Activated T-helper 17 cell treated with anti-CD3 and anti-CD28 coated beads, Interleukin-2, amount 50 U/mL, for 72 hours (primary cell): Measurements from ENCODE around the gene PDXDC1. TPM values are rescaled to one million over a fixed set of nuclear protein-coding genes. Genes with fewer than 3 reads are reported as not detected.
"Not testable (repeated sequence)": the region's sequence is repeated elsewhere in the genome, so short reads cannot be mapped to it uniquely, and the experiment has no call there.

Experiments
- ATAC-seq: fragments of 150-1000 bp; cut with Tn5 transposase; replicated peaks from 2 replicates; pipeline ENCODE4 v1.10.0; 2021; ENCODE audit warnings: mild to moderate bottlenecking, moderate library complexity
- H3K27ac Mint-ChIP-seq: one replicate; pipeline ENCODE4 v1.8.0; 2022; ENCODE audit warnings: mixed read lengths
- H3K27me3 Mint-ChIP-seq: one replicate; pipeline ENCODE4 v1.8.0; 2022; ENCODE audit warnings: mixed read lengths
- H3K36me3 Mint-ChIP-seq: one replicate; pipeline ENCODE4 v1.8.0; 2022; ENCODE audit warnings: low read depth, mild to moderate bottlenecking, mixed read lengths
- H3K4me1 Mint-ChIP-seq: one replicate; pipeline ENCODE4 v1.8.0; 2022; ENCODE audit warnings: mixed read lengths
- H3K4me3 Mint-ChIP-seq: one replicate; pipeline ENCODE4 v1.8.0; 2022; ENCODE audit warnings: mild to moderate bottlenecking, mixed read lengths
- H3K9me3 Mint-ChIP-seq: one replicate; pipeline ENCODE4 v1.8.0; 2022; ENCODE audit warnings: mixed read lengths
- total RNA-seq, 2 donors: library from RNA; stranded (reverse); gene quantifications; one replicate each; pipeline ENCODE4 v1.2.3, GENCODE V29; 2022

Gene PDXDC1
- total RNA-seq, 2 donors from 2014 or later, result 49.8 to 60.8 TPM

DNA sequence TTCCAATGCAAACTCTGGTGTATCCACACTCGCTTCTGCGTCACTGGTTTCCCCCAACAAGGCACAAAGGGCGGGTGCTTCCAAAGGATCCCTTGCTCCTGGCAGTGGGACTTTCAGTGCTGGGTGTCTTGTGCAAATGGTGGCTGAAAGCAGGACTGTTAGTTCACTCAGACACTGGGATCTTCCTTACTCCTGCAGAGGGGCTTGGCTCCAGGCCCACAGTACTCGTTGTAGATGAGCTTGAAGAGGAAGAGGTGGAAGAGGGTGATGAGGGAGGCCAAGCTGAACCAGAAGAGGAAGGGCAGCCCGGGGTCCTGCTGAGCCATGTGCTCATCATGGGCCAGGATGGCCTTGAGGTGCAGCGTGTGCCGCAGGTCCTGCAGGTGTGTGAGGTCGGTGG is 13.3 kb downstream of the PDXDC1 start:
- not testable (repeated sequence) for H3K4me3 Mint-ChIP-seq, H3K27ac Mint-ChIP-seq, H3K9me3 Mint-ChIP-seq, H3K27me3 Mint-ChIP-seq, ATAC-seq, H3K4me1 Mint-ChIP-seq
- peaks cover 60% of the 10 kb centered on the region for H3K36me3 Mint-ChIP-seq

DNA sequence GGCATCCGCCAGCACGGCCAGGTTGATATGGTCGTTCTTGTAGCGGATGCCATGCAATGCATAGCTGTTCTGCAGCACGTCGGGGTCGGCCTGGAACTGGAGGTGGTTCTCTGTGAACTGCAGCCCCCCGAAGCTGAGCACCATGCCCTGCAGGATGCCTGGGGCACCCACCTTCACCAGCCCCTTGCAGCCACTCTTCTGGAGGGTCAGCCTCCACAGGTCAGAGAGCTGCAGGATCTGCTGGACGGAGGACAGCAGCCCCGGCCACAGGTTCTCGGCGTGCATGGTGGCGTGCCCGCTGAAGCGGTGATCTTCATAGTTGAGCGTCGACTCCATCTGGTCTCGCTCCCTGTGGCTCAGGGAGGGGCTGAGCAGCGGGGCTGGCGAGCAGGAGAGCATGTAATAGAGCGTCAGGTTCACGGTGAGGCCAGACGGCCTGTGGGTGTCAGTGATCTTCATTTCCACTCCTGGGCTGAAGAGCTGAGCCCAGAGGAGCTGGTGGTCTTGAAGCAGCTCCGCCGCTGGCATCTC is 13.9 kb downstream of the PDXDC1 start:
- H3K27ac Mint-ChIP-seq, H3K27me3 Mint-ChIP-seq, H3K4me1 Mint-ChIP-seq, H3K4me3 Mint-ChIP-seq, ATAC-seq, H3K9me3 Mint-ChIP-seq: not testable (repeated sequence)
- peaks cover 60% of the 10 kb centered on the region for H3K36me3 Mint-ChIP-seq

DNA sequence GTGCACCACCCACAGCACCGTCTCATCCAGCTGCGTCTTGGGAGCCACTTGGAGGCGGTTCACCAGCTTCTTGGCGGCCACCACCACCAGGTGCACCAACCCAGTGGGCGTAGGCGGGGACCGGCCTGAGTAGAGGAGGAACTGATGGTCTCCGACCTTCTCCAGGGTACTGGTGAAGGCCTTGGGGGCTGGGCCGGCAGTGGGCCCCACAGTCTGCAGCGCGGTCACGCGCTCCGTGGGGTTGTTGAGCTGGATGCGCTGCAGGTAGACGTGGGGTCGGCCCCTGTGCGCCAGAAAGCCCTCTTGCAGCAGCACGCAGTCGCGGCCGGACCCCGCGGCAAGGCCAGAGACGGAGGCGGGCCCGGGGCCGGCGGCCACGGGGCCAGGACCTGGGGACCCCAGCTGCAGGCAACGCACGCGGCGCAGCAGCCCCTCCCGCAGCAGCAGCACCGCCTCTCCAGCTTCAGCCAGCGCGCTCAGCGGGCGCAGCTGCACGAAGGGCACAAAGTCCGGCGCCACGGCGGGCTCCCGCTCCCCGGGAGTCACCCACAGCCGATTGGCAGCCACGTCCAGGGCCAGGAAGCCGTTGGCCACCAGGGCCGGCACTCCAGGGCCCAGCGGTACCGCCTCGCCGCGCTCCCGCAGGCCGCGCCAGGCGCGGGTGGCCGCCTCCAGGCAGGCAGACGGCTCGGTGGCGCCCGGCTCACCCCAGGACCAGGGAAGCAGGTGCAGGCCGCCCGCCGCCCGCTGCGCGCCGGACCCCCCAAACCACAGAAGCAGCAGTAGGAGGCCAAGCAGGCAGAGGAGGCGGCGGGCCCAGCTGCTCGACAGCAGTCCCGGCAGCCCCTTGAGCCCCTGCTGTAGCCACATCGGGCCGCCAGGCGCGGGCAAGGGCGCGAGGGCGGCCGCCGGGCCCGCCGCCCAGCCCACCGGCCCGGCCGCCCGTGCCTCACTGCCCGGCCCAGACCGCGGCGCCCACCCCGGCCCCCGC is 14.8 kb downstream of the PDXDC1 start:
- peaks cover 53% of the 10 kb centered on the region for H3K36me3 Mint-ChIP-seq
- not testable (repeated sequence) for H3K27me3 Mint-ChIP-seq, H3K27ac Mint-ChIP-seq, H3K4me3 Mint-ChIP-seq, H3K9me3 Mint-ChIP-seq, H3K4me1 Mint-ChIP-seq
- ATAC-seq, result peak; percentile 24

DNA sequence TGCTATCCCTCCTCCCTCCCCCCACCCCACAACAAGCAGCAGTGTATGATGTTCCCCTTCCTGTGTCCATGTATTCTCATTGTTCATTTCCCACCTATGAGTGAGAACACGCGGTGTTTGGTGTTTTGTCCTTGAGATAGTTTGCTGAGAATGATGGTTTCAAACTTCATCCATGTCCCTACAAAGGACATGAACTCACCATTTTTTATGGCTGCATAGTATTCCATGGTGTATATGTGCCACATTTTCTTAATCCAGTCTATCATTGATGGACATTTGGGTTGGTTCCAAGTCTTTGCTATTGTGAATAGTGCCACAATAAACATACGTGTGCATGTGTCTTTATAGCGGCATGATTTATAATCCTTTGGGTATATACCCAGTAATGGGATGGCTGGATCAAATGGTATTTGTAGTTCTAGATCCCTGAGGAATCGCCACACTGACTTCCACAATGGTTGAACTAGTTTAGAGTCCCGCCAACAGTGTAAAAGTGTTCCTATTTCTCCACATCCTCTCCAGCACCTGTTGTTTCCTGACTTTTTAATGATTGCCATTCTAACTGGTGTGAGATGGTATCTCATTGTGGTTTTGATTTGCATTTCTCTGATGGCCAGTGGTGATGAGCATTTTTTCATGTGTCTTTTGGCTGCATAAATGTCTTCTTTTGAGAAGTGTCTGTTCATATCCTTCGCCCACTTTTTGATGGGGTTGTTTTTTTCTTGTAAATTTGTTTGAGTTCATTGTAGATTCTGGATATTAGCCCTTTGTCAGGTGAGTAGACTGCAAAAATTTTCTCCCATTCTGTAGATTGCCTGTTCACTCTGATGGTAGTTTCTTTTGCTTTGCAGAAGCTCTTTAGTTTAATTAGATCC is 18.7 kb downstream of the PDXDC1 start:
- not testable (repeated sequence) for ATAC-seq, H3K27me3 Mint-ChIP-seq, H3K9me3 Mint-ChIP-seq, H3K27ac Mint-ChIP-seq, H3K4me3 Mint-ChIP-seq
- H3K36me3 Mint-ChIP-seq, result peaks cover 29% of the 10 kb centered on the region
- peaks cover 14% of the 10 kb centered on the region for H3K4me1 Mint-ChIP-seq

DNA sequence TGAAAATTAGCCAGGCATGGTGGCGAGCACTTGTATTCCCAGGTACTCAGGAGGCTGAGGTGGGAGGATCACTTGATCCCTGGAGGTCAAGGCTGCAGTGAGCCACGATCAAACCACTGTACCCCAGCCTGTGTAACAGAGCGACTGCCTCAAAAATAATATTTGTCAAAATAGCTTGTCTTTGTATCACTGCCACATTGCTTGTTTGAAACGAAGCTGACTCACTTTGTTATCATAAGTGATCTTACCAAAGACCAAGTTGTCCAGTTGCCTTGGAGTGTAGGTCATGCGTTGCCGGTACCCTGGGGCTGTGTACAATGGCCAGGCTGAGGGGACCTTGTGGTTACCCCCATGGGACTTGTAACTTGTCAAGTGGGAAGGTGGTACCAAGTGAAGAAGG is 21.9 kb downstream of the PDXDC1 start:
- H3K4me3 Mint-ChIP-seq, ATAC-seq, H3K9me3 Mint-ChIP-seq, H3K27me3 Mint-ChIP-seq, H3K27ac Mint-ChIP-seq: not testable (repeated sequence)
- peaks cover 14% of the 10 kb centered on the region for H3K4me1 Mint-ChIP-seq
- H3K36me3 Mint-ChIP-seq, result peaks cover 34% of the 10 kb centered on the region

DNA sequence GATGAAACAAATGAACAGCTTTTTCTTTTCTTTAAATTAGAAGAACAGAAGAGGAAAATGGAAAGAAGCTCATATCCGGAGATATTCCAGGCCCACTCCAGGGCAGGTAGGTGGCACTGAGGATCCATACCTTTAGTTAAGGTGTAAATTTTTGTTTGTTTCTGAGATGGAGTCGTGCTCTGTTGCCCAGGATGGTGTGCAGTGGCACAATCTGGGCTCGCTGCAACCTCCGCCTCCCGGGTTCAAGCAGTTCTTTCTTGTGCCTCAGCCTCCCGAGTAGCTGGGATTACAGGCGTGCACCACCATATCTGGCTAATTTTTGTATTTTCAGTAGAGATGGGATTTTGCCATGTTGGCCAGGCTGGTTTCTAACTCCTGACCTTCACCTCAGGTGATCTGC is 23.5 kb downstream of the PDXDC1 start:
- H3K27me3 Mint-ChIP-seq, H3K9me3 Mint-ChIP-seq, H3K4me3 Mint-ChIP-seq, ATAC-seq, H3K27ac Mint-ChIP-seq: not testable (repeated sequence)
- H3K36me3 Mint-ChIP-seq, result peaks cover 39% of the 10 kb centered on the region
- peaks cover 14% of the 10 kb centered on the region for H3K4me1 Mint-ChIP-seq

DNA sequence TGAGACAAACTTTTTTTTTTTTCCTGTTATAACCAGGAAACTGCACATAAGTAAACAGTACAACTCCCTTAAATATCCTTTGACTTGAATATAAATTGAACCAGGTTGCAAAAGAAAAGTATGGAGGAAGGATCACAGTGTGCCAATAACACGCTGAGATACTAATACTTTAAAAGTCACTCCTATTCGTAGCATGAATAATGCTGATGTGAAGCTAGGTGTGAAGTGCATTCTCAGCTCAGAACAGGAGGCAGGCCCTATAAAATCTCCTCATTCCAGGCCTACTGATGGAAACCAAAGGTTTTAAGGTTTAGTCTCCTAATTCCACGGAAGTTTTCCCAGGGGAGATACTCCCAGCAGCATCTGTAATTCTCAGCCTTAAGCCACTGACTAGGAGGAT is 25.0 kb downstream of the PDXDC1 start:
- H3K9me3 Mint-ChIP-seq, H3K4me1 Mint-ChIP-seq, H3K27me3 Mint-ChIP-seq, H3K27ac Mint-ChIP-seq, H3K4me3 Mint-ChIP-seq, ATAC-seq: not testable (repeated sequence)
- H3K36me3 Mint-ChIP-seq, result peaks cover 51% of the 10 kb centered on the region

DNA sequence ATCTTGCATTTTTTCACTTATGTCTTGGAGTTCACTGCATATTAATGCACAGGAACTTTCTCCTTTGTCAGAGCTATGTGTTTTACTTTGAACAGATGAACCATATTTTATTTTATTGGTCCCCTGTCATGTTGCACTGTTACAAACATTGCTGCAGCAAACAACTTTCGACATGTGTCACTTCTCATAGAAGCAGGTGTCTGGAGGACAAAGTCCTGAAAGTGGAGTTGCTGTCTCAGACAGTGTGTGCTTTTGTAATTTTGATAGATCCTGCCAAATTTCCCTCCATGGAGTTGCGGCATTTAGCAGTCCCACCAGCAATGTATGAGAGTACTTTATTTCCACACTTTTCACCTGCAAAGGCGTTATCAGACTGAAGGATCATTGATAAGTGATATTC is 27.6 kb downstream of the PDXDC1 start:
- peaks cover 70% of the 10 kb centered on the region for H3K36me3 Mint-ChIP-seq
- H3K9me3 Mint-ChIP-seq, ATAC-seq, H3K27ac Mint-ChIP-seq, H3K27me3 Mint-ChIP-seq, H3K4me1 Mint-ChIP-seq, H3K4me3 Mint-ChIP-seq: not testable (repeated sequence)

DNA sequence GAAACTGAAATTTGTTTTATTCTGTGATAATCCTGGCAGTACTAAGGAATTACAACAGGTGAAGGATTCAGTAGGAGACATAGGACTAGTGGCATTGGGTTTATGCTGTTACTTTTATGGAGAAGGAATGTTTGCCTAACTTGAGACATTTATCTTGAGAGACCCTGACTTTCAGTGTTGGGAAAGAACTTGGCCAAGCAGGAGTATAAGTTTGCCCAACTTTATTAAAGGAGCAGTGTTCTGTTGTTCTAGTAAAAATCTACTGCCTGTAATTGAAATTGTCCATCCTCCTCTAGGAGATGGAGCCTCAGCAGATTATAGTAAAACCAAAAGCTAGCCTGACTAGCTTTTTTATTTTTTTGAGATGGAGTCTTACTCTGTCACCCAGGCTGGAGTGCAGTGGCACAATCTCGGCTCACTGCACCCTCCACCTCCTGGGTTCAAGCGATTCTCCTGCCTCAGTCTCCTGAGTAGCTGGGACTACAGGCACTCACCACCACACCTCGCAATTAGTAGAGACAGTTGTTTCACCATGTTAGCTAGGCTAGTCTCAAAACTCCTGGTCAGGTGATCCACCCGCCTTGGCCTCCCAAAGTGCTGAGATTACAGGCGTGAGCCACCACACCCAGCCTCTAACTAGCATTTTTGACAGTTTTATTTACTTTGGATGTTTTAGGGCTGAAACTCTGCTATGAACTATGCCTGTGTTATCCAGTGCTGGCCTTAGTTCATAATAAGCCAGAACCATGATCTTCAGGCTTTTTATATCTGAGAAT is 30.7 kb downstream of the PDXDC1 start:
- H3K27me3 Mint-ChIP-seq, H3K27ac Mint-ChIP-seq, H3K9me3 Mint-ChIP-seq, ATAC-seq, H3K4me3 Mint-ChIP-seq, H3K4me1 Mint-ChIP-seq: not testable (repeated sequence)
- peaks cover 72% of the 10 kb centered on the region for H3K36me3 Mint-ChIP-seq

DNA sequence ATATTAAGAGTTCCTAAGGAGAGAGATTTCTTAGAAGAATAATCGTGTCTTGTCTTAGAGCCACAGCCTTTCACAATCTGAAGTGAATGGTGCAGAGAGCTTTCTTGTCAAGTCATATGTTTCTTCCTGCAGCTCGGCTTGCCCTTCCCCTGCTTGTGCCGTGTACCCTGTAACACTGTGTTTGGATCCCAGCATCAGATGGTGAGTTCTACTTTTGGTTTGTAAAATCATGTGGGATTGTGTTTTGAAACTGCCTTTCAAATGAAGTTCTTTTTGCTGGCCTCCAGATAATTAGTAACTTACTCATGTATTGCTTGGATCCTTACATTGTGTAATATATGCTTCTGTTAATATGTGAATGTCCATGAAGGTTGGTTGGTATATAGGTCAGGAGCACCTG is 33.8 kb downstream of the PDXDC1 start:
- H3K27me3 Mint-ChIP-seq, H3K9me3 Mint-ChIP-seq, H3K27ac Mint-ChIP-seq, H3K4me1 Mint-ChIP-seq, H3K4me3 Mint-ChIP-seq, ATAC-seq: not testable (repeated sequence)
- H3K36me3 Mint-ChIP-seq, result peaks cover 91% of the 10 kb centered on the region

DNA sequence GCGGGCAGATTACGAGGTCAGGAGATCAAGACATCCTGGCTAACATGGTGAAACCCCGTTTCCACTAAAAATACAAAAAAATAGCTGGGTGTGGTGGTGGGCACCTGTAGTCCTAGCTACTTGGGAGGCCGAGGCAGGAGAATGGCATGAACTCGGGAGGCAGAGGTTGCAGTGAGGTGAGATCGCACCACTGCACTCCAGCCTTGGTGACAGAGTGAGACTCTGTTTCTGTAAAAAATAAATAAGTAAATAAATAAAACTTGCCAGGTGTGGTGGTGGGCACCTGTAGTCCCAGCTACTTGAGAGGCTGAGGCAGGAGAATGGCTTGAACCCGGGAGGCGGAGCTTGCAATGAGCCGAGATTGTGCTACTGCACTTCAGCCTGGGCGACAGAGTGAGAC is 38.1 kb downstream of the PDXDC1 start:
- not testable (repeated sequence) for H3K27ac Mint-ChIP-seq, H3K27me3 Mint-ChIP-seq

DNA sequence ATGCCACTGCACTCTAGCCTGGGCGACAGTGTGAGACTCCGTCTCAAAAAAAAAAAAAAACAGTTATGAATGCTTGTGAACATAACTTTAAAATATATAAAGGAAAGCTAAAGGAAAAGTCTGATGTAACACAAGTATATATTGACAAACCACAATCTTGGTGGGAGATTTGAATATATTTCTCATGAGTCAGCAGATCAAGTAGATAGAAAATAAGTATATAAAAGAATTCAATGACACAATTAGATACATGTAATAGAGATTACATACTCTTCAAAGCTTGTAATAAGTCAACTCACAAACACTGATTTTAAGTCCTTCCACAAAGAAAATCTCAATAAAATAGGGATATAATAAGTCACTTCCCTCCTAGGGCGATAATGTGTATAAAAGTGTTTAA is 40.8 kb downstream of the PDXDC1 start:
- H3K27me3 Mint-ChIP-seq, H3K27ac Mint-ChIP-seq, H3K4me3 Mint-ChIP-seq, H3K4me1 Mint-ChIP-seq, ATAC-seq, H3K9me3 Mint-ChIP-seq: not testable (repeated sequence)
- peaks cover 87% of the 10 kb centered on the region for H3K36me3 Mint-ChIP-seq

More for the DNA sequence above, 38.1 kb downstream of the PDXDC1 start:
- H3K9me3 Mint-ChIP-seq, H3K4me3 Mint-ChIP-seq, H3K4me1 Mint-ChIP-seq, ATAC-seq: not testable (repeated sequence)
- H3K36me3 Mint-ChIP-seq, result peaks cover 89% of the 10 kb centered on the region

DNA sequence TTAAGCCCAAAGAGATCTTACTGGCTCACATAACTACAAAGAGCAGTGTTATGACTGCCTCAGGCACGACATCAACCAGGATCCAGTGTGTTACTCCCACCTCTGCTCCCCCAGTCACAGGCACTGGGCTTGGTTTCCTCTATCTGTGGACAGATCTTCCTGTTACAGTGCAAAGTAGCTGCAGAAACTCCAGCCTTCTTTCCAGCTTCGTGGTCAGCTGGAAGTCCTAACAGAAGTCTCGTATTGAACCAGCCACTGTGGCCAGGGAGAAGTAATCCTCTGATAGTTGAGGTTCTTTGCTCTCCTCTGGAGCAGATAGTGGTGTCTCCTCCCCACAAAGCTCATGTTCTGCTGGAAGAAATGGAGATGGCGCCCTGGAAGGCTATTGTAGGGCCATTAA is 41.5 kb downstream of the PDXDC1 start:
- H3K4me1 Mint-ChIP-seq, ATAC-seq, H3K27me3 Mint-ChIP-seq, H3K9me3 Mint-ChIP-seq, H3K4me3 Mint-ChIP-seq, H3K27ac Mint-ChIP-seq: not testable (repeated sequence)
- H3K36me3 Mint-ChIP-seq, result peaks cover 85% of the 10 kb centered on the region

DNA sequence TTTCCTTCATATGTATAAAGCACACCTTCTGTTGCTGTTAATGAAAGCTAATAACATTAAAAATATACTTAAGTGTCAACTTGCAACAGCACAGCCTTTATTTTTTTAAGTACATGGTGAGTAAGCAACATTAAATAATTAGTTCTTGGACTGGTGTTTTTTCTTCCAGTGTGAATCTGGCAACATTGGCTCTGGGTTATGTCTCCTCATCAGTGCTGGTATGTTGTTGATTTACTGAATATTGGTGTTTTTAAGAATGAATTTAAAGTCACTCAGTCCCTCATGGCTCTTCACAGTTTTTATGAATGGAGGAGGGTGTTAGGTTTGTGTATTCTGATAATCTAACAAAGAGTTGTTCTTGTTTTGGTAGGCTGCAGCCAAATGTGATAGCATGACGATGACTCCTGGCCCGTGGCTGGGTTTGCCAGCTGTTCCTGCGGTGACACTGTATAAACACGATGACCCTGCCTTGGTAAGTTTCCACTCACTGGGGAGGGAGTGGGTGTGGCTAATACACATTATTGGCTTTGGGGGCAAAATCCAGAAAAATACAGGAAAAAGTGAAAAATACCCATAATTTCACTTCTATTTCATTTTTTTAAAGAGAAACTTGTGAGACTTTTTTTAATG is 42.2 kb downstream of the PDXDC1 start:
- not testable (repeated sequence) for H3K4me1 Mint-ChIP-seq, H3K4me3 Mint-ChIP-seq, H3K27ac Mint-ChIP-seq, H3K27me3 Mint-ChIP-seq, H3K9me3 Mint-ChIP-seq, ATAC-seq
- peaks cover 85% of the 10 kb centered on the region for H3K36me3 Mint-ChIP-seq
